GM18868 (cell line): ENCODE measurements around the gene ARAP2.

Source experiments
- ATAC-seq: cut with Tn5 transposase; IDR thresholded peaks from one replicate; pipeline ENCODE4 v1.9.1; 2021; ENCODE audit warnings: mild to moderate bottlenecking, moderate library complexity; ENCODE audit not compliant: unreplicated experiment

Gene ARAP2

DNA sequence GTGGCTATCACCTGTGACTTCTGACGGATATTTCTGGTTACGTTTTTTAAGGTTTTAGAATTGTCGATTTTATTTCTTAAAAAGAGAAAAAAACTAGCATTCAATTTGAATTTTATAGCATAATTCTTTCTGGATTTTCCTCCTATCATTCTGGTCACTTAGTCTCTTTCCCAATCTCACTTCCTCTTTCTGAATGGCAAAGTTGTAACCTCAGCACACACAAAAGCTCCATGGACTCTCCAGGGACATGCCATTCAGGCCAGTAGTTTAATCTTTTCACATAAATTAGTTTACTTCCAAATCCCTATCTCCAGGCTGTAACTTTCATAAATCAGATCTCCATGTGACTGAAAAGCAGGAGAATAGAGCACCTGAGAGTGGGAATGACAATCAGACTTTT is 110.7 kb downstream of the ARAP2 start:
- ATAC-seq: no peak

GRCh38 chr4:36133086-36133485 is 111.2 kb downstream of the ARAP2 start:
- ATAC-seq: no peak

GRCh38 chr4:36130641-36131040 is 113.7 kb downstream of the ARAP2 start:
- ATAC-seq: no peak

DNA sequence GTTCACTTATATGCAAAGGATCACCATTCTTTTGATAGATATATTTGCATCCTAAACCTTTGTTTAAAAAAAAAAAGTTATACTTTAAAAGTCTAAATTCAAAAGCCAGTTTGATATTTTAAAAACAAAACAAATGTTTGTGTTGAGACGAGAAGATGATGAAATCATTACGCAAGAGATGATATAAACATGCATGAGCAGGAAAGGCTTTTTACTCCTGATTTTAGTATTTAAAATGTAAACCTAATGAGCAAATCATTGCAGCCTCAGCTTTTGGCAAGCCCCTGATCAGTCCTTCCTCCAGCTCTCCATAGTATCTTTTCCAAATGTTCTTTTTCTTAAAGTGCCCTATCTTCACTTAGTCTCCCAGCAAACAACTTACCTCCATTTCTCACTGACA is 115.6 kb downstream of the ARAP2 start:
- no peak for ATAC-seq

DNA sequence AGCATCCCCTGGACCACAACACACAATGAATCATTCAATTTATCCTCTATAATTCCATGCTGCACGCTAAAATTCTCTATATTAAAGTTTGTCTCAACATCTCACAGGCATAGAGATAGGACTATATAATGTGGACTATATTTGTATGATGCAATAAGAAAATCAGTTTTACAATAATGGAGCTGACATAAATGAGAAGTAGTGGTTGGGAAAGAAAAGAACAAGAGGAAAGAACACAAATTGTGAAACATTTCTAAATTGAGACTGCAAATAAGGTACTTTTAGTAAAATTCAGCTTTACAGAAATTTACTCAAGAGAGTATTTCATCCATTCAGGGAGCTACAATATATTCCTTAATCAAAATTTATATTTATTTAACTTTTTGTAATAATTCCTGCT is 120.4 kb downstream of the ARAP2 start:
- ATAC-seq: no peak

GRCh38 chr4:36115312-36115711 is 129.0 kb downstream of the ARAP2 start:
- ATAC-seq: no peak

DNA sequence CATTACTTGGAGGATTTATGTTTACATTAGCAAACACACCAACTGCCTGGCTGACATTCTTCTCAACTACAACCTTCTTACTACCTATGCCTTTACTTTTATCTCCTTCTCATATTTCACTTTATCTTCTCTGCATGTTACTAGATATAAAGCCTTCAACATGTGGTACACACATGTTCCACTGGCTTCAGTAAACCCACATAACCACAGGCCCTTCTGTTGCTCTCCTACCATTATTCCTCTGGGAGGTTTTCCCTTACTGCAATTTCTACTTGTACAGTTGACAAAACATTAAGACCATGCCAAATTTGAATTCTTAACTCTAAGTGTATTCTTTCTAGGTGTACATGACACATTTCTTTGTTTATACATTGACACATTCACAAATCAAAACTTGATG is 133.1 kb downstream of the ARAP2 start:
- ATAC-seq: no peak

DNA sequence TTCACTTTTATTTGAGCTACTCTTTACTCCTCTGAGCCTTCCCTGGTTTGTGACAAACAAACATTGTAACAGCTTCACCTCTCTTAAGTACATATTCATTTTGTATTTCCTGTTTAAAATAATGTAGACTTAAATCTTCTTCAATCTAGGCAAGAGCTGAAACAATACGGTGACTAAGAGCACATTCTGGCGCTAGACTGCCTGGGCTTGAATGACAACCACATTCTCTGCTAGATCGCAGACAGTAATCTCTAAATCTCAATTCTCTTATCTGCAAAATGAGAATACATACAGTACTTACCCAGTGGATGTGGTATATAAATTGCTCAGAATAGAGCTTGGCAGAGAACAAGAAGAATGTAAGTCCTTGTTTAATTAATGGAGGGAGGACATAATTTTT is 144.8 kb downstream of the ARAP2 start:
- ATAC-seq: no peak

GRCh38 chr4:36094995-36095394 is 149.3 kb downstream of the ARAP2 start:
- ATAC-seq: no peak

- no peak for ATAC-seq
These were observed 152.3 kb downstream of the ARAP2 start for GRCh38 chr4:36091997-36092396.

DNA sequence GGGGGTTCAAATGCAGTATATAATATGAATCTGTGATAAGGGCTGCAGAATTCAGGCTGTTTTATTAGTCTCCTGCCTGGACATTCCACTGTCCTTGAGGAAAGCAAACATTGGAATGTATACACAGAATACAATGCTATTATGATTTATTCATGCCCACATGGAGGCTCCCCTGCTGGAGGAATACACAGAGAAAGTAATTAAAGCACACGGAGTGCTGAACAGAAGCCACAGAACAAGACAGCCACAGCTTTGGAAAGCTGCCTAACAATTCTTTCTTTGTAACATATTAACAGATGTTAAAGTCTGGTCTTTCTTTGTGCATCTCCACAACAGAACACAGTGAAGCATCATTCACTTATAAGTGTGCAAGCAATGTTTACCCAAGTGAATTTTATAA is 155.8 kb downstream of the ARAP2 start:
- no peak for ATAC-seq

GRCh38 chr4:36086261-36086786 is 158.0 kb downstream of the ARAP2 start:
- ATAC-seq: no peak

- no peak for ATAC-seq
These were observed 161.5 kb downstream of the ARAP2 start for GRCh38 chr4:36082817-36083216.

- ATAC-seq: peak; percentile 99
These were observed 163.1 kb downstream of the ARAP2 start for GRCh38 chr4:36081185-36081584.

GRCh38 chr4:36079666-36080065 is 164.6 kb downstream of the ARAP2 start:
- no peak for ATAC-seq

DNA sequence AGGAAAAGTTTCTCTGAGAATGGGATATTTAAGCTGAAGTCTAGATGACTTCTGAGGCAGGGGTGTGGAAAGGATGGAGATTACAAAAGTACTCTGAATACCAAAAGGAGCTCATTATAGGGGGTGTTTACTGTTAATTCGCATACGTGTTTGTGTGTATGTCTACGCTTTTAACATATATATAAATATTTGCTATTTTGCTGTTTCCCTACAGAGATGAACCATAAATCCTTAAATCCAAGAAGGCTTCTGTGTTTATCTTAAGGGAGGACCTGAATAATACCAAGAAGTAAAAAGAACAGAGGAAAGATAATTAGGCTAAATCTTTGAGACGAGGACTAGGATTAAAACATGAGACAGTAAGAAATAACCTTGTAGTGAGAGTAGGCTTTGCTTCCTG is 166.0 kb downstream of the ARAP2 start:
- ATAC-seq: no peak

- ATAC-seq: no peak
These were observed 171.8 kb downstream of the ARAP2 start for GRCh38 chr4:36072529-36072928.

- no peak for ATAC-seq
These were observed 177.2 kb downstream of the ARAP2 start for GRCh38 chr4:36067116-36067515.

GRCh38 chr4:36065274-36065871 is 178.9 kb downstream of the ARAP2 start:
- ATAC-seq: no peak

GRCh38 chr4:36064117-36064516 is 180.2 kb downstream of the ARAP2 start:
- ATAC-seq: no peak

- ATAC-seq: no peak
These were observed 188.2 kb downstream of the ARAP2 start for GRCh38 chr4:36056136-36056535.

GRCh38 chr4:36054694-36055422 is 189.5 kb downstream of the ARAP2 start:
- no peak for ATAC-seq

GRCh38 chr4:36053930-36054329 is 190.4 kb downstream of the ARAP2 start:
- no peak for ATAC-seq
